MM.1S (cell line): Measurements from ENCODE around the gene PHLDB2.

Experiments used
- CTCF ChIP-seq: fragments of 300-600 bp; sonication (generic); IDR thresholded peaks from 2 replicates; pipeline ENCODE4 v1.5.1; 2016; ENCODE audit warnings: antibody characterized with exemption, low read length, mixed read lengths
- EZH2 ChIP-seq: fragments of 300-600 bp; sonication (generic); optimal IDR thresholded peaks from 2 replicates; pipeline ENCODE3; 2017; ENCODE audit warnings: low read depth, mild to moderate bottlenecking, antibody characterized with exemption, low read length, mixed read lengths
- EZH2phosphoT487 ChIP-seq: fragments of 300-600 bp; sonication (generic); IDR thresholded peaks from 2 replicates; pipeline ENCODE4 v1.6.1; 2018; ENCODE audit warnings: antibody characterized with exemption, low read length

- no peak for TF ChIP-seq CTCF
- no peak for TF ChIP-seq EZH2
- TF ChIP-seq EZH2phosphoT487, result no peak
Observed at GRCh38 chr3:111944372-111944771, 85.3 kb downstream of the PHLDB2 start.
